GM19468 (cell line): Measurements from ENCODE around the gene IL6.
"Not testable (repeated sequence)": the region's sequence is repeated elsewhere in the genome, so short reads cannot be mapped to it uniquely, and the experiment has no call there.

Source experiments
- ATAC-seq: cut with Tn5 transposase; IDR thresholded peaks from one replicate; pipeline ENCODE4 v1.9.1; 2021; ENCODE audit warnings: mild to moderate bottlenecking, moderate library complexity, moderate number of reproducible peaks; ENCODE audit not compliant: unreplicated experiment; ENCODE audit errors: extremely low read depth

Gene IL6

DNA sequence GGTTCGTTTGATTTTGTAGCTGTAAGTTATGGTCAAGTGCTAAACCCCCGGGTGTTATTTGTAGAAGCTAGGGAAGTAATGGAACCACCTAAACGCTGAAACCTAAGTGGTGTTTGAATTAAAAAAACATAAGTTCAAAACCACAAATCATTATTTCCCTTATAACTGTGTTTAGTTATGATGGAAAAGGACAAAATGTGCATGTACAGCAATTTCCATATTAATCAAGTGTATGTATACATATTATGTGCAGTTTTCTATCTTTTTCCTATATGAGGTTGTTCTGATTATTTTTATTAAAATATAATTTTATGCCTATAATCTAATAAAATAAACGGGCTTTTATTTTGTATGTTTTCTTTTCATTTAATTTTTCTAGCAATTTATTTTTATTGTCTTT is 45.9 kb downstream of the IL6 start:
- ATAC-seq, result no peak

DNA sequence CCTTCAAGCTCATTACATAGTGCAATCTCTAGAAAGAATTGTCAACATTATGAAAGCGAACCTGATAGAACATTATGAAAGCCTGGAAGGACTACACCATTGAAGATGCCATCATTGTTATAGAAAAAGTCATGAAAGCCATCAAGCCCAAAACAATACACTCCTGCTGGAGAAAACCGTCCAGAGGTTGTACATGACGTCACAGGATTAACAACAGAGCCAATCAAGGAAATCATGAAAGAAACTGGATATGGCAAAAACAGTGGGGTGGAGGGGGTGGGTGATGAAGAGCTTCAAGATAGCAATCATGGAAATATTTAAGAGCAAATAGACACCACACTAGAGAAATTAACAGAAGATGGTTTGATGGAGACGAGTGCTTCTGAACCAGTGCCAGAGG is 50.0 kb downstream of the IL6 start:
- no peak for ATAC-seq

DNA sequence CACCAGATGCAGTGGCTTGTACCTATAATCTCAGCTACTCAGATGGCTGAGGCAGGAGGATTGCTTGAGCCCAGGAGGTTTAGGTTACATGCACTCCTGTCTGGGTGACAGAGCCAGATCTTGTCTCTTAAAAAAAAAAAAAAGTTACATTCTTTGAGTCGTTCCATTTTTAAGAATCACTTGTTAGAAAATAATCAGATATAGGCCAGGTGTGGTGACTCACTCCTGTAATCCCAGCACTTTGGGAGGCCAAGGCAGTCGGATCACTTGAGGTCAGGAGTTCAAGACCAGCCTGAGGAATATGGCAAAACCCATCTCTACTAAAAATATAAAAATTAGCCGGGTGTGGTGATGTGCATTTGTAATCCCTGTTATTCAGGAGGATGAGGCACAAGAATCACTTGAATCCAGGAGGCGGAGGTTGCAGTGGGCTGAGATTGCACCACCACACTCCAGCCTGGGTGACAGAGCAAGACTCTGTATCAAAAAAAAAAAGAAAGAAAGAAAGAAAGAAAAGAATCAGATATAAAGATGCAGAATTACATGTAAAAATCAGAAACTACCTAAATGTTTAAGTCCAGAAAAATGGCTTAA is 52.8 kb downstream of the IL6 start:
- not testable (repeated sequence) for ATAC-seq

DNA sequence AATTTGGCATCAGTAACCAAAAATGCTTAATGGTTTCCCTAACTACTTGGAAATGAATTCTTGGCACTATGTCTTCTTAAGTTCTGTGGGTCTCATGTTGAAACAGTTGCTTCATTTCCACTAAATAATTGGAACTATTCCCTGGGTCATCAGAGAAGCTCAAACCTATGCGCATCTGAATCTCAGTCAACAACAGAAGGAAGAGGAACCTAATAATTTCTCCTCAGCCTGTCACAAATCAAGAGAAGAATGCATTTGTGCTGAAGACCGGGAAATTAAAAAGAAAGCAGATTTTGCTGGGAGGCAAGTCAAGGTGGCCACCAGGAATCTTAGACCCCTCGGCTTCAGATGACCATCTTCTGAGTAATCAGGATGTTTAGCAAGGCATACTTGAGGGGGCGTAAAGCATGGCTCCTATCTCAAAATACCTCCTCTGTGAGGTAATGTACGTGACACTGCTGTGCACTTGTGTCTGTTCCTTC is 54.3 kb downstream of the IL6 start:
- no peak for ATAC-seq
